Duodenal mucosa (tissue), 2 donors: Measurements from ENCODE around the gene DICER1.
A peak's percentile ranks its signal among the peaks of the same experiment; 100 is the strongest.
"Not testable (repeated sequence)": the region's sequence is repeated elsewhere in the genome, so short reads cannot be mapped to it uniquely, and the experiment has no call there.

Source experiments
- H3K27ac ChIP-seq: one replicate; pipeline ENCODE4 v1.7.0; 2013; ENCODE audit warnings: low read depth, low read length
- H3K27me3 ChIP-seq, 2 donors: one replicate each; pipeline ENCODE4 v1.7.0; 2013; ENCODE audit warnings: low read length in 2 of 2, control low read depth in 1 of 2; ENCODE audit not compliant: insufficient read depth in 2 of 2, control insufficient read depth in 1 of 2
- H3K36me3 ChIP-seq, 2 donors: one replicate each; pipeline ENCODE4 v1.7.0; 2013; ENCODE audit warnings: low read length in 2 of 2, control low read depth in 1 of 2; ENCODE audit not compliant: insufficient read depth in 2 of 2, control insufficient read depth in 1 of 2
- H3K4me1 ChIP-seq, 2 donors: one replicate each; pipeline ENCODE4 v1.7.0; 2013; ENCODE audit warnings: low read length in 2 of 2, control low read depth in 1 of 2; ENCODE audit not compliant: insufficient read depth in 2 of 2, control insufficient read depth in 1 of 2
- H3K4me3 ChIP-seq, 2 donors: one replicate each; pipeline ENCODE4 v1.7.0; 2013; ENCODE audit warnings: low read length in 2 of 2, low read depth in 1 of 2
- H3K9ac ChIP-seq, 2 donors: one replicate each; pipeline ENCODE4 v1.7.0; 2013; ENCODE audit warnings: low read length in 2 of 2, low read depth in 1 of 2
- H3K9me3 ChIP-seq, 2 donors: one replicate each; pipeline ENCODE4 v1.7.0; 2013; ENCODE audit warnings: low read length in 2 of 2, control low read depth in 1 of 2; ENCODE audit not compliant: control insufficient read depth in 1 of 2

DICER1 gene

GRCh38 chr14:95140060-95140858 is 17.1 kb downstream of the DICER1 start:
- Histone ChIP-seq H3K4me1 (peaks cover 5 to 15% of the 10 kb centered on the region in 2 donors), H3K27ac (no peak overlapping the region), H3K9me3 (peaks cover 4 to 7% of the 10 kb centered on the region in 2 donors), H3K36me3 (no peaks in the 10 kb centered on the region), H3K4me3 (no peak overlapping the region), H3K9ac (no peak overlapping the region), H3K27me3 (no peaks in the 10 kb centered on the region)

- Histone ChIP-seq H3K4me3 (no peak overlapping the region), H3K9me3 (no peaks in the 10 kb centered on the region), H3K27me3 (no peaks in the 10 kb centered on the region), H3K9ac (no peak overlapping the region), H3K27ac (no peak overlapping the region), H3K4me1 (peaks cover 5 to 15% of the 10 kb centered on the region in 2 donors), H3K36me3 (peaks cover 0 to 3% of the 10 kb centered on the region in 2 donors)
Measured at GRCh38 chr14:95138876-95139275, 18.5 kb downstream of the DICER1 start.

GRCh38 chr14:95138455-95138854 is 18.9 kb downstream of the DICER1 start:
- not testable (repeated sequence) for H3K27me3 ChIP-seq, H3K9ac ChIP-seq, H3K27ac ChIP-seq, H3K36me3 ChIP-seq, H3K4me3 ChIP-seq, H3K9me3 ChIP-seq
- peaks cover 5 to 15% of the 10 kb centered on the region in 2 donors for H3K4me1 ChIP-seq

GRCh38 chr14:95137804-95138167 is 19.5 kb downstream of the DICER1 start:
- Histone ChIP-seq H3K27me3 (no peaks in the 10 kb centered on the region), H3K36me3 (peaks cover 0 to 3% of the 10 kb centered on the region in 2 donors), H3K4me1 (peaks cover 5 to 15% of the 10 kb centered on the region in 2 donors), H3K9me3 (no peaks in the 10 kb centered on the region), H3K27ac (no peak overlapping the region), H3K4me3 (no peak overlapping the region), H3K9ac (no peak overlapping the region)

GRCh38 chr14:95137164-95137803 is 20.0 kb downstream of the DICER1 start:
- H3K9ac ChIP-seq, result no peak overlapping the region
- H3K36me3 ChIP-seq, result peaks cover 2 to 3% of the 10 kb centered on the region in 2 donors
- no peaks in the 10 kb centered on the region for H3K9me3 ChIP-seq
- H3K4me1 ChIP-seq, result peaks cover 5 to 15% of the 10 kb centered on the region in 2 donors
- H3K27me3 ChIP-seq, result no peaks in the 10 kb centered on the region
- H3K4me3 ChIP-seq, result no peak overlapping the region
- H3K27ac ChIP-seq, result no peak overlapping the region

- H3K36me3 ChIP-seq, result peaks cover 4% of the 10 kb centered on the region in 2 donors
- H3K9me3 ChIP-seq, result no peaks in the 10 kb centered on the region
- no peaks in the 10 kb centered on the region for H3K27me3 ChIP-seq
- H3K4me1 ChIP-seq, result peaks cover 5 to 12% of the 10 kb centered on the region in 2 donors
- H3K27ac ChIP-seq, result no peak overlapping the region
- H3K9ac ChIP-seq, result no peak overlapping the region
- H3K4me3 ChIP-seq, result no peak overlapping the region
Measured at GRCh38 chr14:95136631-95137030, 20.7 kb downstream of the DICER1 start.

GRCh38 chr14:95134304-95134933 is 22.9 kb downstream of the DICER1 start:
- Histone ChIP-seq H3K9me3 (no peaks in the 10 kb centered on the region), H3K4me3 (no peak overlapping the region), H3K27me3 (no peaks in the 10 kb centered on the region), H3K27ac (peak overlapping the region; percentile 22), H3K36me3 (peaks cover 9 to 16% of the 10 kb centered on the region in 2 donors), H3K4me1 (peaks cover 0 to 2% of the 10 kb centered on the region in 2 donors), H3K9ac (no peak overlapping the region)

GRCh38 chr14:95133282-95133681 is 24.0 kb downstream of the DICER1 start:
- H3K27ac ChIP-seq, result no peak overlapping the region
- H3K27me3 ChIP-seq, result no peaks in the 10 kb centered on the region
- H3K9me3 ChIP-seq, result no peaks in the 10 kb centered on the region
- H3K4me1 ChIP-seq, result no peaks in the 10 kb centered on the region
- no peak overlapping the region for H3K9ac ChIP-seq
- H3K4me3 ChIP-seq, result no peak overlapping the region
- H3K36me3 ChIP-seq, result peaks cover 14 to 25% of the 10 kb centered on the region in 2 donors

- Histone ChIP-seq H3K9me3 (no peaks in the 10 kb centered on the region), H3K36me3 (peaks cover 14 to 25% of the 10 kb centered on the region in 2 donors), H3K9ac (no peak overlapping the region), H3K27me3 (no peaks in the 10 kb centered on the region), H3K27ac (no peak overlapping the region), H3K4me1 (no peaks in the 10 kb centered on the region), H3K4me3 (no peak overlapping the region)
Measured at GRCh38 chr14:95132760-95133159, 24.6 kb downstream of the DICER1 start.

- Histone ChIP-seq H3K27me3 (no peaks in the 10 kb centered on the region), H3K4me1 (no peaks in the 10 kb centered on the region), H3K27ac (no peak overlapping the region), H3K9ac (no peak overlapping the region), H3K36me3 (peaks cover 20 to 30% of the 10 kb centered on the region in 2 donors), H3K9me3 (no peaks in the 10 kb centered on the region), H3K4me3 (no peak overlapping the region)
Measured at GRCh38 chr14:95130549-95130948, 26.8 kb downstream of the DICER1 start.
